NT2/D1 (cell line): ENCODE results near the gene TIGD7.

Experiments
- SUZ12 ChIP-seq: IDR thresholded peaks from 2 replicates; pipeline ENCODE4 v1.6.1; 2011; ENCODE audit not compliant: insufficient read length, insufficient read depth; ENCODE audit errors: extremely low read depth
- YY1 ChIP-seq: IDR thresholded peaks from 2 replicates; pipeline ENCODE4 v1.6.1; 2011; ENCODE audit not compliant: insufficient read length, insufficient read depth

- TF ChIP-seq YY1, result no peak
- no peak for TF ChIP-seq SUZ12
These were observed 52.3 kb downstream of the TIGD7 start for GRCh38 chr16:3252967-3253366.
